K562 (cell line): ENCODE data around the gene KHSRP. TPM values are rescaled to one million over a fixed set of nuclear protein-coding genes. Genes with fewer than 3 reads are reported as not detected.
A peak's percentile ranks its signal among the peaks of the same experiment; 100 is the strongest.

Experiments
- ADNP ChIP-seq: fragments of 200-800 bp; sonication (Bioruptor generic); IDR thresholded peaks from 2 replicates; pipeline ENCODE4 v1.6.1; 2016; ENCODE audit warnings: missing genetic modification characterization, missing compliant biosample characterization
- ARHGAP35 ChIP-seq: fragments of 450-650 bp; IDR thresholded peaks from 2 replicates; pipeline ENCODE4 v1.6.1; 2018; ENCODE audit not compliant: partially characterized antibody
- BCL6 ChIP-seq: fragments of 250-450 bp; sonication (Bioruptor Pico); IDR thresholded peaks from 2 replicates; pipeline ENCODE4 v1.4.0; 2020
- CCAR2 ChIP-seq: fragments of 200-400 bp; formaldehyde crosslinking; IDR thresholded peaks from 2 replicates; pipeline ENCODE4 v1.6.1; 2017; ENCODE audit warnings: mild to moderate bottlenecking, low read depth, low read length
- ETV6 ChIP-seq, 3 experiments: fragments of 150-350 bp in 1 of 3; sonication (generic) in 1 of 3; formaldehyde crosslinking in 1 of 3; IDR thresholded peaks; 2 replicates each; pipeline versions ENCODE4 v1.6.1 to v1.8.0; 2014 to 2022; ENCODE audit warnings: borderline replicate concordance in 2 of 3, low read depth in 2 of 3, antibody characterized with exemption in 1 of 3, low read length in 1 of 3, mild to moderate bottlenecking in 1 of 3, missing genetic modification reagents in 1 of 3
- HNRNPH1 ChIP-seq: fragments of 200-400 bp; formaldehyde crosslinking; optimal IDR thresholded peaks from 2 replicates; pipeline ENCODE3; 2017; ENCODE audit warnings: low read depth, mild to moderate bottlenecking, low read length, moderate library complexity
- HNRNPL ChIP-seq: fragments of 200-400 bp; formaldehyde crosslinking; IDR thresholded peaks from 2 replicates; pipeline ENCODE4 v1.6.1; 2017; ENCODE audit warnings: low read depth, mild to moderate bottlenecking, low read length
- ILK ChIP-seq: fragments of 450-650 bp; IDR thresholded peaks from 2 replicates; pipeline ENCODE4 v1.6.1; 2016; ENCODE audit warnings: missing genetic modification characterization, low read depth, mild to moderate bottlenecking, missing compliant biosample characterization, moderate library complexity, borderline replicate concordance
- IRF9 ChIP-seq: fragments of 450-650 bp; IDR thresholded peaks from 2 replicates; pipeline ENCODE4 v1.6.1; 2016; ENCODE audit warnings: missing biosample characterization, missing genetic modification characterization
- KDM4B ChIP-seq, 2 experiments: fragments of 450-650 bp in 1 of 2; sonication (generic) in 1 of 2; IDR thresholded peaks; 2 replicates each; pipeline ENCODE4 v1.6.1; 2016 to 2017; ENCODE audit warnings: borderline replicate concordance in 2 of 2, antibody characterized with exemption in 1 of 2, low read depth in 1 of 2, mild to moderate bottlenecking in 1 of 2
- MCM3 ChIP-seq: fragments of 450-650 bp; IDR thresholded peaks from 2 replicates; pipeline ENCODE4 v1.6.1; 2016
- NR4A1 ChIP-seq, 2 experiments: fragments of 250-450 bp in 1 of 2; fragments of 450-650 bp in 1 of 2; sonication (Bioruptor Pico) in 1 of 2; IDR thresholded peaks; 2 replicates each; pipeline versions ENCODE4 v1.4.0 to v1.6.1; 2016 to 2020; ENCODE audit warnings: mild to moderate bottlenecking in 2 of 2, missing compliant biosample characterization in 1 of 2, missing genetic modification characterization in 1 of 2, moderate library complexity in 1 of 2
- PHB2 ChIP-seq: fragments of 450-650 bp; IDR thresholded peaks from 2 replicates; pipeline ENCODE4 v1.6.1; 2017; ENCODE audit warnings: low read depth
- SMARCE1 ChIP-seq: fragments of 450-650 bp; IDR thresholded peaks from 2 replicates; pipeline ENCODE4 v1.7.1; 2016; ENCODE audit warnings: mild to moderate bottlenecking
- STAT5A ChIP-seq: IDR thresholded peaks from 2 replicates; pipeline ENCODE4 v1.6.1; 2012; ENCODE audit warnings: low read length, inconsistent platforms, borderline replicate concordance
- TCF3 ChIP-seq: sonication (generic); formaldehyde crosslinking; IDR thresholded peaks from 2 replicates; pipeline ENCODE4 v1.4.0; 2020; ENCODE audit warnings: mild to moderate bottlenecking, missing genetic modification reagents
- TCF7 ChIP-seq: sonication (generic); IDR thresholded peaks from 2 replicates; pipeline ENCODE4 v1.6.1; 2016; ENCODE audit warnings: antibody characterized with exemption, borderline replicate concordance
- TFAM ChIP-seq: fragments of 250-450 bp; sonication (Bioruptor Pico); conservative IDR thresholded peaks from 2 replicates; pipeline ENCODE4 v1.5.0; 2021; ENCODE audit warnings: mild to moderate bottlenecking, moderate library complexity
- THRAP3 ChIP-seq: fragments of 450-650 bp; IDR thresholded peaks from 2 replicates; pipeline ENCODE4 v1.6.1; 2016; ENCODE audit warnings: mild to moderate bottlenecking, inconsistent platforms, borderline replicate concordance
- YY1 ChIP-seq, 3 experiments: IDR thresholded peaks; 2 replicates each; pipeline ENCODE4 v1.6.1; 2011; ENCODE audit warnings: low read length in 2 of 3, mild to moderate bottlenecking in 2 of 3, moderate library complexity in 2 of 3, borderline replicate concordance in 1 of 3, control low read depth in 1 of 3, low read depth in 1 of 3; ENCODE audit not compliant: insufficient read depth in 3 of 3, insufficient replicate concordance in 2 of 3, control insufficient read depth in 1 of 3, insufficient read length in 1 of 3; ENCODE audit errors: extremely low read depth in 1 of 3
- ZBTB9 ChIP-seq: fragments of 450-650 bp; formaldehyde crosslinking; IDR thresholded peaks from 2 replicates; pipeline ENCODE4 v1.4.0; 2020; ENCODE audit warnings: mild to moderate bottlenecking, moderate library complexity
- ZFP1 ChIP-seq: fragments of 450-650 bp; formaldehyde crosslinking; IDR thresholded peaks from 2 replicates; pipeline ENCODE4 v1.4.0; 2020; ENCODE audit warnings: mild to moderate bottlenecking, mixed read lengths
- ZNF212 ChIP-seq: fragments of 450-650 bp; formaldehyde crosslinking; IDR thresholded peaks from 2 replicates; pipeline ENCODE4 v1.4.0; 2020; ENCODE audit warnings: mild to moderate bottlenecking
- ZNF584 ChIP-seq: fragments of 200-800 bp; sonication (Bioruptor generic); IDR thresholded peaks from 2 replicates; pipeline ENCODE4 v1.6.1; 2016; ENCODE audit warnings: low read depth, mild to moderate bottlenecking, missing genetic modification characterization, missing compliant biosample characterization
- ZNF740 ChIP-seq, 3 experiments: fragments of 200-800 bp in 1 of 3; sonication (Bioruptor generic) in 1 of 3; sonication (generic) in 1 of 3; formaldehyde crosslinking in 1 of 3; IDR thresholded peaks; 2 replicates each; pipeline versions ENCODE4 v1.6.1 to v1.8.0; 2016 to 2022; ENCODE audit warnings: mild to moderate bottlenecking in 2 of 3, missing compliant biosample characterization in 2 of 3, missing genetic modification characterization in 2 of 3, missing genetic modification reagents in 1 of 3
- ZNF766 ChIP-seq: fragments of 200-800 bp; sonication (Bioruptor generic); conservative IDR thresholded peaks from 2 replicates; pipeline ENCODE4 v1.6.1; 2016; ENCODE audit warnings: missing genetic modification characterization, missing compliant biosample characterization
- polyA plus RNA-seq, 8 experiments: library from polyadenylated mRNA; depleted of rRNA in 4 of 8; stranded (reverse) in 5 of 8; unstranded in 3 of 8; fragments of >200 nt; fragmentation: Nextera tagmentation in 2 of 8; fragmentation: Illumina TruSeq in 1 of 8; extraction: Ambion mirVana in 2 of 8; extraction: Trizol in 1 of 8; gene quantifications; 2 replicates each; pipeline versions ENCODE4 v1.2.1 to v1.2.3, GENCODE V29; 2011 to 2014; ENCODE audit warnings: inconsistent platforms in 1 of 8, missing spikeins in 1 of 8
- total RNA-seq, 7 experiments: library from RNA; depleted of rRNA in 6 of 7; stranded (reverse); fragments of >200 nt in 6 of 7; fragmentation: Illumina TruSeq in 2 of 7; extraction: Trizol in 2 of 7; gene quantifications; 2 replicates each; pipeline versions ENCODE4 v1.2.1 to v1.2.3, GENCODE V29; 2011 to 2021; ENCODE audit warnings: low replicate concordance in 1 of 7

Gene KHSRP
- total and polyA plus RNA-seq, 9 of the 15 experiments (the other 6 are each of a cell fraction or from before 2014, with no cell fraction given), result 4.2 to 564 (median 139) TPM

- TF ChIP-seq ZBTB9 (no peak), ARHGAP35 (no peak), SMARCE1 (no peak), MCM3 (no peak), YY1 (IDR thresholded peaks at IDR 0.05; ENCODE audit: borderline replicate concordance in 1 of 3, control insufficient read depth in 1 of 3, extremely low read depth in 1 of 3, insufficient read depth in 3 of 3, insufficient read length in 1 of 3, insufficient replicate concordance in 2 of 3, low read depth in 1 of 3, low read length in 2 of 3) (peak; percentile 41 to 85 (median 67)), TCF7 (no peak), NR4A1 (CRISPR knock-in tag; IDR thresholded peaks at IDR 0.05) (no peak), NR4A1 (tag; IDR thresholded peaks at IDR 0.05) (no peak), HNRNPH1 (no peak), ZFP1 (CRISPR knock-in tag) (no peak), IRF9 (tag) (no peak), BCL6 (CRISPR knock-in tag) (no peak), CCAR2 (no peak), HNRNPL (no peak), PHB2 (no peak), ILK (tag) (no peak), ZNF212 (CRISPR knock-in tag) (no peak), STAT5A (no peak), ZNF740 (CRISPR knock-in tag; IDR thresholded peaks at IDR 0.05) (no peak; the same call in 1 of the 2 replicates), ZNF740 (tag; IDR thresholded peaks at IDR 0.05) (no peak), ETV6 (IDR thresholded peaks at IDR 0.05; ENCODE audit: borderline replicate concordance in 1 of 2, low read depth in 2 of 2, low read length in 1 of 2) (no peak), ETV6 (CRISPR knock-in tag; IDR thresholded peaks at IDR 0.05; ENCODE audit: borderline replicate concordance) (no peak), ZNF584 (CRISPR knock-in tag) (no peak), TFAM (CRISPR knock-in tag) (no peak), ZNF766 (no peak), ADNP (tag) (no peak), THRAP3 (no peak), TCF3 (CRISPR knock-in tag) (no peak), KDM4B (IDR thresholded peaks at IDR 0.05; ENCODE audit: borderline replicate concordance in 2 of 2, low read depth in 1 of 2) (no peak)
Measured at GRCh38 chr19:6372594-6373095, 52.0 kb downstream of the KHSRP start, which contains the start of gene ALKBH7 (continued).
